GM21390 (cell line): ENCODE data around the gene FAM200A.
A peak's percentile ranks its signal among the peaks of the same experiment; 100 is the strongest.
"Not testable (repeated sequence)": the region's sequence is repeated elsewhere in the genome, so short reads cannot be mapped to it uniquely, and the experiment has no call there.

Experiments
- ATAC-seq: cut with Tn5 transposase; IDR thresholded peaks from one replicate; pipeline ENCODE4 v1.9.1; 2021; ENCODE audit not compliant: unreplicated experiment

The FAM200A gene

DNA sequence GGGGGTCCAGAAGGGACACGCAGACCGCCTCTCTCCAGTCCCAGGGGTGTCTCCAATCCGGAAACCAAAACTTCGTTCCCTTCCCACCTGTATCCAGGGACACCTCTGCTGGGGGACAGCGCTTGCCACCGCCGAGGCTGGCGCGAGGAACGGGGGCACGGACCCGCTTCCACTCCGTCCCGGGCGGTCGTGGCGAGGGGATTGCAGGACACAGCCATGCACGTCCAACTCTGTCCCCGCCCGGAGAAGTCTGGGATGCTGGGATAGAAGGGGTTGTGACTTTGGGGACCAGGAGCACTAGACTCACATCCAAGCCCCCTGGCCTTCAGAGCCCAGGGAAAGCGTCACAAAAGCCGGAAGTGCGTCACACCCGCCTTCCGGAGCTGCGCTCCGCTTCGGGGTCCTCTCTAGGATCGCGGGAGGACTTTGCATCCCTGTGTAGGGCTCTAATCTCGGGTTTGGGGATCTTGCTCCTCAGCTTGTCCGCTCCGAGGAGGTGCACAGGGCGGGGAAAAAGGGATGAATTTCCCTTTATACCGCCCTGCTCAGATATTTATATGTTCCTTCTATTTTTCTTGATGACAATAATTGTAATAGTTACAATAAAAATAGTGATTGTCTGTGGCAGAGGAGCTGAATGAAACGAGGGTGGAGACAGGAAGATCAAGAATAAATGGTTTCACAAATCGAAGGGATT lies at the start of gene FAM200A:
TSS of gene FAM200A (minus strand) at position 348 of the 697 bp plus-strand sequence. CDS start 3,707 bp downstream, outside the sequence.
- ATAC-seq: peak; percentile 98

DNA sequence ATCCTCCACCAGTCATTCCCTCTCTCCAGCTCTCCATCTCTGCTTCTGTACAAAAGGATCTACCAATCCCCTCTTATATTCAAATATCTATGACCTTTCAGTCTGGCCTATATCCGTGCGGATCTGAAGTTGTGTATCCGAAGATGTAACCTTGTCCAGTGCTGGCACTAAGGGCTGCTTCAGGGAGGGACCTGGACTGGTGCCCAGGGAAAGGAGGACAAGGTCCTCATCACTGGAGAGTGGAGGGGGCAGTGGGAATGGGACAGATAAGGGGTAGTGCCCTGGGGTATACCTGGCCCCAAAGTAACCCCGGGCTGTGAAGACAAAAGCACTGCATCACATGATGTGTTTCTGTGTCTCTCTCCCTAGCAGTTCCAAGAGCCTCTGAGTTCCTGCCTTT lies 47.9 kb upstream of the FAM200A start:
- no peak for ATAC-seq

DNA sequence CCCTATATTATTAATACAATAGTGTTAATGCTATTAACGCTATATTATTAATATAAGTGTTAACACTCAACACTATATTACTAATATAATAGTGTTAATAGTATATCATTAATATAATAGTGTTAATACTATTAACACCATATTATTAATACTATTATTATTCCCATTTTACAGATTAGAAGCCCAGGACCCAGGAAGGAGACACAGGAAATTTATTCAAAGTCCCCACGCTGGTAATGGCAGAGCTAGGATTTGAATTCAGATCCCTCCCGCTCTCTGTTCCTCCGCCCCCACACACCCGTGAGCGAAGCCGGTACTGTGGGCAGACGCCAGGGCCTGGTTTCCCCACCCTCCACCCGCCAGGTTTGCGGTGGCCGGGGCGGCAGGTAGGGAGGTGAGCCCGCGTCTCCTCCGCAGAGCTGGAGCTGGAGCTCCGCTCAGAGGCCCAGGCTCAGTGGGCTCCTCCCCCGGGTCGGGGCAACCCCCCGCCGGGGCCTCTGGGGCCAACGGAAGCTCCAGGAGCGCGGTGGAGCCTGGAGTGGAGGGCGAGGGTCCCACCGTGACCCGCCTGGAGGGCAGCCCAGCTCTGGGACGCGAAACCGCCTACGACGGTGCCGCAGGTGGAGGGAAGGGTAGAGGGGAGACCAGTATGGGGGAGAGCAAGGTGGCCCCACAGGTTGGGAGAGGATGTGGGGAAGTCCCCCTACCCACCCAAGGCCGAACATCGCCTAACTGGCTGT lies 46.0 kb upstream of the FAM200A start, which contains the start of gene TMEM225B:
TSS of gene TMEM225B (plus strand) at position 506 of the 740 bp plus-strand sequence. CDS start 6,122 bp downstream, outside the sequence.
- ATAC-seq: no peak

DNA sequence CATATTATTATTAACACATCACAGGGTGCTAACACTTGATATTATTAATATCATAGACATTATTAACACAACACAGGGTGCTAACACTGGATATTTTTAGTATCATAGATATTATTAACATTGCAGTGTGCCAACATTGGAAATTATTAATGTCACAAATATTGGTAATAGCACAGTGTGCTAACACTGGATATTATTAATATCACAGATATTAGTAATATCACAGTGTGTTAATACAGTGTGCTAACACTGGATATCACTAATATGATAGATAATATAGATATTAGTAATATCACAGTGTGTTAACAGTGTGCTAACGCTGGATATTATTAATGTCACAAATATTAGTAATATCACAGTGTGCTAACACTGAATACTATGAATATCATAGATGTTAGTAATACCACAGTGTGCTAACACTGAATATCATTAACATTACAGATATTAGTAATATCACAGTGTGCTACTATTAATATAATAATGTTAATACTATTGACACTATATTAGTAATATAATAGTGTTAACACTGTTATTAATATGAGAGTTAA lies 44.6 kb upstream of the FAM200A start:
- no peak for ATAC-seq

DNA sequence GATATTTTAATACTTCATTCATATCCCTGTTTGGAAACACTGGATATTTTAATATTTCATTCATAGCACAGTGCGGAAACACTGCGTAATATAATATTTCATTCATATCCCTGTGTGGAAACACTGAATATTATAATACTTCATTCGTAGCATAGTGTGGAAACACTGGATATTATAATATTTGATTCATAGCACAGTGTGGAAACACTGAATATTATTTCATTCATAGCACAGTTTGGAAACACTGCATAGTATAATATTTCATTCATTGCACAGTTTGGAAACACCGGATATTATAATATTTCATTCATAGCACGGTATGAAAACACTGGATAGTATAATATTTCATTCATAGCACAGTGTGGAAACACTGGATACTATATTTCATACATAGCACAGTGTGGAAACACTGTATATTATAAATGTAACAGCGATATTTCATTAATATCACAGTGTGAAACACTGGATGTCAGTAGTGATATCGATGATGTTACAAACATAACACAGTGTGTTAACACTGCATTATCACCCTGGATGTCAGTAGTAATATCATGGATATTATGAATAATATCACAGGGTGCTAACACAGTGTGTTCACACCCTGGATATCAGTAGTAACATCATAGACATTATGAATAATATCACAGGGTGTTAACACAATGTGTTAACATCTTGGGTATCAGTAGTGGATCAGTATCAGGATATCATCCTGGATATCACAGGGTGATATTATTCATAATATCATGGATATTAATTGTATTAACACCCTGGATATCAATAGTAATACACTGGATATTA lies 43.2 kb upstream of the FAM200A start:
- ATAC-seq: no peak

DNA sequence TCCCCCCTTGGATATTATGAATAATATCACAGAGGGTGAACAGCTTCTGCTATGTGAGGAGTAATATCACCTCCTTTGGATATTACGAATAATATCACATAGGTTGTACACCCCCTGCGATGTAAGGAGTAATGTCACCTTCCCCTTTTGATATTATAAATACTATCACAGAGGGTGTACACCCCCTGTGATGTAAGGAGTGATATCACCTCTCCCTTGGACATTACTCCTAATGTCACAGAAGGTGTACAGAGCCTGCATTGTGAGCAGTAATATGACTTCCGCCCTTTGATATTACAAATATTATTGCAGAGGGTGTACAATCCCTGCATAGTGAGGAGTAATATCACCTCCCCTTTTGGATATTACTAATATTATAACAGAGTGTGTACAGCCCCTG lies 37.0 kb upstream of the FAM200A start:
- no peak for ATAC-seq

DNA sequence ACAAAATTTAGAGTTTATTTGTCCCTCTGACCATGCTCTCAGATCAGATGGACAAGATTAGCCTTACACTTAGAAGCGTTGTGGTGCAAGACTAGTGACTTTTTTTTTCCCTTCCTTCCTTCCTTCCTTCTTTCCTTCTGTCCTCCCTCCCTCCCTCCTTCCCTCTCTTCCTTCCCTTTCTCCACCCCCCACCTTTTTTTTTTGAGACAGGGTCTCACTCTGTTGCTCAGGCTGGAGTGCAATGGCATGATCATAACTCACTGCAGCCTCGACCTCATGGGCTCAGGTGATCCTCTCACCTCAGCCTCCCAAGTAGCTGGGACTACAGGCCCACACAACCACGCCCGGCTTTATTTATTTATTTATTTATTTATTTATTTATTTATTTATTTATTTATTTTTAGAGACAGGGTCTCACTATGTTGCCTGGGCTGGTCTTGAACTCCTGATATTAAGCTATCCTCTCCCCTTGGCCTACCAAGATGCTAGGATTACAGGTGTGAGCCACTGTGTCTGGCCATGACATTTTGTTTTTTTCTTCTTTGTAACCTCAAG lies 28.9 kb upstream of the FAM200A start:
- ATAC-seq: not testable (repeated sequence)

DNA sequence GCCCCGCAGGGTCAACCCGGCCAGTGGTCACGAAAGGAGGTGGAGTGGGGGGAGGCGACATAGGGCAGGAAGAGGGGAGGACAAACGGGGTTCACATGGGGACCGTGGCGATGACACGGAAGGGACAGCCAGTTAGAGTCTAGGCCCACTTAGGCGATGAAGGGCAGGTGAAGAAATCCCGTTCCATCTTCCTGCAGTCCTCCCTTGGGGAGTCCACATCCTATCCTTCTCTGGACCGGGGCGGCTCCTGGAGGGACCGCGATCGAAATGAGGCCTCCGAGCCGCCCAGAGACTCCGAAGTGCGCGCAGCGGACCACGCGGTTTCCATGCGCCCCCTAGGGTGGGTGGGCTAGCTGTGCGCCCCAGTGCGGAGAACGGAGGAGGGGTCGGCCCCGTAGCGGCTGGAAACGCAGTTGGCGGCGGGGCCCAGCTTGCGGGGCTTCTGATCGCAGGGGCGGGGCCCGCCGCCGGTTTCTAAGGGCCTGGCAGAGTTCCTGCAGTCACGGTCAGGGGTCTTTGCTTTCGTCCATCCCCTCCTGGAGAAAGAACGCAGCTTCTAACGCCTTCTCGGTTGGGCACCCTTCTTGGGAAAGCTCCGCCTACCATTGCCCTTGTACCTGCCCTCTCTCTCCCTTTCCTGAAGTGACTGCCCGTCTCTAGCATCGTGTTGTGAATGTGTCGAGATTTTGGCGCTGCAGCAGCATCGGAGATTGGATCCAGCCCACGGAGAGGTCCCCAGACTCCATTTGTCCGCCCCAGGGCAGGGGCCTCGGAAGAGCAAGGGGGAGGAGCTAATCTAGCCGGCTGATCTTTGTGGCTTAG lies 28.3 kb upstream of the FAM200A start:
- no peak for ATAC-seq

DNA sequence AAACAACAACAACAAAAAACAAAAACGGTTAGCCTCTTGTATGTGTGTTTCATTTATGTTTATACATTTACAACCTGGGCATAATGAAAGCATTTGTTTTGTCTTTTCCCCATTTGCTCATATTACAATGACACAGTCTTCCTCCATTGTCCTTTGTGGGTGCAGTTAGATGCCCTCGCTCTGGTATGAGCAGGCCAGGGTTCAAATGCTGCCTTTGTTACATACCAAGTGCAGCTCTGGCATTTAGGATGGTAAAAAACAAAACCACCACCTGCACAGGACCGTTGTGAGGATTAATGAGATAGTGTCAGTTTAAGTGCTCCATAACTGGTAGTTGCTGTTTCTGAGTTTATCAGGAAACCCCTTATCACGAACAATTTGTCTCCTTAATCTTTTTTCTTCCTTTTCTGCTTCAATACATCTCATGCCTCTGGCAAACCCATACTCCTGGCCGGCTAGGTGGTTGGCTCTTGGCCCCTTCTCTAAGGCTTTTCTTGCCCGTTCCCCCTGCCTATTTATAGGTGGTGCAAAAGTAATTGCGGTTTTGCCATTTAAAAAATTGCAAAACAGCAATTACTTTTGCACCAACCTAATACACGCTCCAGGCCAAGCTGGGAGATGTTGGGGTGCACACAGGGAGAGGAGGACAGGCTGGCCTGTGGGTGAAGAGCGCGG lies 27.5 kb upstream of the FAM200A start:
- ATAC-seq: no peak

DNA sequence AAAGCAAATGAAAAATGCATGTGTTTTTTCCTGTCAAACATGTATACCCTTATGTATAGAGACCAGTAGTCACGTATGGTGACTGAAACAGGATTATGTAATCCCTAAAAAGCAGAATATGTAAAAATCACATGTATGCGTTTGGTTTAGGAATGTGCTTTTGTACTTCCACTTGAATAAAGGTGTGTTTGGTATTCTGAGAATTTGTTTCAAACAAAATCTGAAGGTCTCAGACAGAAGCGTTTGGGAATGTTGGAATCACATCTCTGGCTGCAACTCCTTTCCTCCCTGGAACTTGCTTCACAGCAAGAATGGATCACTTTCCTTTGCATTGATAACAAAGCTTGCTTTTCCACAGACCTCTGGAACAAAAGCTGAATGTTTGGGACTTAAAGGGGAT lies 24.3 kb upstream of the FAM200A start:
- no peak for ATAC-seq

DNA sequence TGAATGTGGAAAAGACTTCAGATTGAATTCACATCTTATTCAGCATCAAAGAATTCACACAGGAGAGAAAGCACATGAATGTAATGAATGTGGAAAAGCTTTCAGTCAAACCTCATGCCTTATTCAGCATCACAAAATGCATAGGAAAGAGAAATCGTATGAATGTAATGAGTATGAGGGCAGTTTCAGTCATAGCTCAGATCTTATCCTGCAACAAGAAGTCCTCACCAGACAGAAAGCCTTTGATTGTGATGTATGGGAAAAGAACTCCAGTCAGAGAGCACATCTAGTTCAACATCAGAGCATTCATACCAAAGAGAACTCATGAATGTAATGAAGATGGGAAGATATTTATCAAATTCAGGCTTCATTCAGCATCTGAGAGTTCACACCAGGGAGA lies 21.3 kb upstream of the FAM200A start:
- no peak for ATAC-seq

DNA sequence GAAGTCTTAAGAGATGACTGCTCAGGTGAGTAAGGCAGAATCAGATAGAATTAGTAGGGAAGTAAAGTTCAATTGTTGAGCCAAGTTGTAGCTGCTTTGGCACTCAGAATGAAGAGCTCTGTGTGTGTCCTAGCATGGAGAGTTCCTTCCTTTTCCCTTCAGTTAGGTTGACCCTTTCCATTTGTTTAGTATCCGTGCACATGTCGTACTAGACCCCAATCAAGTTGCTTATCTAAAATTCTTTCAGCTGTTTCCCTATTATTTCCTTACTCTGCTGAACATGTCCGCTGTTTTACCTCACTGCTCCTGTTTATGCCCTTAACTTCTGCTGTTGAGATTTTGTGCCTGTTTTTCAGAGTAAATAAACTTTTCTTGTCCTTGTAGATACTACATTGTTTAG lies 19.9 kb upstream of the FAM200A start:
- no peak for ATAC-seq

DNA sequence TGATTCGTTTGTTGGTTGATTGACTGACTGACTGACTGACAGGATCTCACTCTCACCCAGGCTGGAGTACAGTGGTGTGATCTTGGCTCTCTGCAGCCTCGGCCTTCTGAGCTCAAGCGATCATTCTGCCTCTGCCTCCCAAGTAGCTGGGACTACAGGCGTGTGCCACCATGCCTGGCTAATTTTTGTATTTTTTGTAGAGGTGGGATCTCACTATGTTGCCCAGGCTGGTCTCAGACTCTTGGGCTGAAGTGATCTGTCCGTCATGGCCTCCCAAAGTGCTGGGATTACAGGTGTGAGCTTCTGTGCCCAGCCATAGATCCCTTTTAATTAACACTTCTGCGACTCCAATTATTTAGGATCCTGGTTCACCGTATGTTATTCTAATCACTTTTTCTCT lies 16.9 kb upstream of the FAM200A start:
- ATAC-seq: not testable (repeated sequence)

DNA sequence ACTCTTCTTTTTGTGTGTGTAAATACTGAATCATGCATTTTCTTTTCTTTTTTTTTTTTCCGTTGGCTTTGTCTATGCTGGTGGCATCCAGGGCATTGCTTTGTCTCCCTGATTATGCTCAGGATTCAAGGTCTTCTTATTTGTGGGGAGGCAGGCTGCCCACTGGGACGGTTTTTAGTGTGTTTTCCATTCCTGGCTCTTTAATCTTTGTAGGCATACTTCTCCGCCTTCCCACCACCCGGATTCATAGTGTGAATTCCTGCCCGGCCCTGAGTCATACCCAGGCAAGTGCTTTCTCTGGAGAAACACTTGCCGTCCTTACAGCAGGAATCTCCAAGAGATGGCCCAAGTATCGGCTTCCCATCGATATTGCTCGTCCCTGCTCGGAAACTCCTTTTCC lies 11.7 kb upstream of the FAM200A start:
- ATAC-seq: no peak

DNA sequence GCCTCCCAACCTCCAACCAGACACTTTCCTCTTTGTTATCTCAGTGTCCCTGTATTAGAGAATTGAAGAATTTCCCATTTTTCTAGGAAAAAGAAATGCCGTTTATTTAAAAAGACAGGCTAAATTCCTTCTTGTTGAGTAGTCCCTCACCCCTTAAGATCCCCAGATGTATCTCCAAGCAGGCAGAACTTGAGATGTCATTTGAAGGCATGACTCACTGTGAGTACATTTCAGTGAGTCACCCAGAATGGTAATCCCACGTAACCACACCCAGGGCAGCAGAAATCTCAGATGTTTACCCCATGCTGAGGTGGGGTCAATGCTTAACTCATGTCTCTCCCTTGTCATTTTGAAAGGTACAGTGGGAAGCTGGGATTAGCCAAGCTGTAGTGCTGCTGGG lies 10.9 kb upstream of the FAM200A start:
- no peak for ATAC-seq

DNA sequence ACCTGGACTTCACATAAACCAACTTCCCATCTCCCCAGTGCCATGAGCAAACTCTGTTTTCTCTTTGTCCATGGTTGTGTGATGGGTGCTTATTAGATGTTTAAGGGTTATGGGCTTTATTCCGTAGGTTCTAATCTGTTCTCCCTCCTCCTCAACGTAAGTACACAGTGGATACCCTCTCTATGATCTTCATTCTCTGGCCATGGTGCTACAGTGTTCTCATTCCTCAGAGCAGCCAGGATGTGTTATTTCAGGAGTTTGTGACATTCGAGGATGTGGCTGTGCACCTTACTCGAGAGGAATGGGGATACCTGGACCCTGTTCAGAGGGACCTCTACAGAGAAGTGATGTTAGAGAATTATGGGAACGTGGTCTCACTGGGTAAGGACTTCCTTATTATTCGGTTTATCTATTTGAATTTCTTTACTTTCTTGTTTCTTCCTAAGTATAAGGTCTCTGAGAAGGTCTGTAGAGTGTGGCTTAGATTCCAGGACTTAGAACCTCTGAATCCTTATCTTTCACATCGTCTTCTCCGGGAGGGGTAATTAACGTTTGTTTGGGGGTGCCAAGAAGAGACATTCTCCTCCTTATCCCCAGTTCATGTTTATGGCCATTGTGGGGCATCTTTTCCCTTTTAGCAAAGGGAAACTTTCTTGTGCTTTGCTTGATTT lies 10.3 kb upstream of the FAM200A start:
- no peak for ATAC-seq

DNA sequence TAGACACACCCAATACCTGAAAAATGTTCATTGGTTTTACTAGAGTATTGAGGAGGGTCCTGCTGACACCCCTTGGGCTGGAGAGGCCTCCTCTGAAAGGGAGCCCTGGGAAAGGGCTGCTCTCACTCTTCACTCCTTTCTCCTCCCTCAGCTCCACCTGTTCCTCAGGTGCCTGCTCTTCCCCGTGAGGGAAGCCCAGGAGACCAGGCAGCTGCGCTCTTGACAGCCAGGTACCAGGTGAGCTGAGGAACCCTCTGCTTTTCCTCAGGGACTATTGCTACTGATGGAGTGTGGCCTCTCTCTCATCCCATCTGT lies 9.8 kb upstream of the FAM200A start:
- ATAC-seq: no peak

DNA sequence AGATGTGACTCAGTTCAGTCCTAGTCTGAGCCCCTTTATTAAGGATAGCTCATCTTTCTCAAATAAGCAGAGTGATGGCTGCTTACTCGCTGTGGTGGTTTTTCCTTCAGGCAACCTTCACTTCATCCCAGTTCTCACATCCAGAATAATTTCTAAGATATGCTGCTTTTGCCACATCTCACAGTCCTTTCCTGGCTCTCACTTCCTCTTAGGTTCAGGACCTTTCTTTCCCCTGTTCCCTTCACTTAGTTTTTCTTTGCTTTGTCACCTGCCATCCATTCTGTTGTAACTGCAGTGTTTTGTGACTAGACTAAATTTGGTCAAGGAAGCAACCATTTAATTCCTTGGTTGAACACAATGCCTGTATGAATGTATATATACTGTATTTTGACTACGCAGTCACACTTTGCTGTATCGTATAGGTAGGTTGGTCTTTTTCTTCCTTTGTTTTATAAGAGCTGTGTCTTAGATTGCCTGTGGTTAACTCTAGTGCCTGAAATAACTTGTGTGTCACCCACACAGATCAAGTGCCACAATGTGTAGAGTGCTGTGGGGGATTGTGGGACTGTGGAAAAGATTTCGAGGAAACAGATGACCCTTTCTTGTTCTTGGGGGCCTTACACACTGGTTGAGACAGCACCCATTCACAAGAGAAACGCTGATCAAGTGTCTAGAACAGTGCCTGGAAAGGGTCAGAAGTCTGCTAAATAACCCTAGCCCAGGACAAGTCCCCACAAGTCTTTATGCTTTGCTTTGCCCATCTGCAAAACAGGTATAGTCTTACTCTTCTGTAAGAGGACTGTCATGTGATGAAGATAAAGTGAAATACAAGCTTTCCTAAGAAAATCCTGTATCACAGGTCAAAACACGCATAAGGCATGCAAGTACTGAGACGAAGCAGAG lies 9.2 kb upstream of the FAM200A start:
- no peak for ATAC-seq
